Esophagus (tissue), 2 donors: Measurements from ENCODE around the gene EPN3. TPM values are rescaled to one million over a fixed set of nuclear protein-coding genes. Genes with fewer than 3 reads are reported as not detected.

ENCODE experiments used
- H3K27ac ChIP-seq, 2 donors: one replicate each; pipeline ENCODE4 v1.5.1; 2013; ENCODE audit warnings: low read depth in 2 of 2, mild to moderate bottlenecking in 2 of 2, inconsistent platforms in 1 of 2, low read length in 1 of 2, moderate library complexity in 1 of 2
- H3K27me3 ChIP-seq, 2 donors: one replicate each; pipeline ENCODE4 v1.6.1; 2013; ENCODE audit warnings: low read length in 2 of 2, control low read depth in 1 of 2, mild to moderate bottlenecking in 1 of 2; ENCODE audit not compliant: insufficient read depth in 2 of 2, control insufficient read depth in 1 of 2
- H3K36me3 ChIP-seq, 2 donors: one replicate each; pipeline ENCODE4 v1.6.1; 2013; ENCODE audit warnings: low read length in 1 of 2; ENCODE audit not compliant: control insufficient read depth in 2 of 2, insufficient read depth in 2 of 2
- H3K4me1 ChIP-seq, 2 donors: one replicate each; pipeline ENCODE4 v1.6.1; 2013; ENCODE audit warnings: low read length in 1 of 2; ENCODE audit not compliant: control insufficient read depth in 2 of 2, insufficient read depth in 2 of 2
- H3K4me3 ChIP-seq, 2 donors: one replicate each; pipeline ENCODE4 v1.5.1; 2013; ENCODE audit warnings: low read length in 2 of 2, mild to moderate bottlenecking in 2 of 2, low read depth in 1 of 2, moderate library complexity in 1 of 2
- H3K9me3 ChIP-seq, 2 donors: one replicate each; pipeline ENCODE4 v1.6.1; 2013; ENCODE audit warnings: mild to moderate bottlenecking in 2 of 2, low read depth in 1 of 2, low read length in 1 of 2, moderate library complexity in 1 of 2; ENCODE audit not compliant: control insufficient read depth in 2 of 2, insufficient read depth in 1 of 2
- WGBS, 2 donors: extraction: QIAGEN DNeasy Blood & Tissue Kit; methylation state at CpG; one replicate each; pipeline ENCODE4 v1.1.7; 2013; 5-methylcytosine and 5-hydroxymethylcytosine counted together
- polyA plus RNA-seq, 2 donors: library from polyadenylated mRNA; stranded (reverse); fragments of 200-250 nt; gene quantifications; one replicate each; pipeline ENCODE4 v1.2.3, GENCODE V29; 2013
- donor health status: healthy with polysubstance abuse.
- donor health status: Bipolar disorder and iron deficiency.

EPN3 gene
- polyA plus RNA-seq, result 10 to 100 TPM; 40.5 to 59.8 TPM

GRCh38 chr17:50532452-50533024 is at the start of gene EPN3:
Gene EPN3, plus strand, starts transcription at chr17:50532735. Its CDS starts 3,822 bp downstream, at chr17:50536557.
- H3K4me3 ChIP-seq, result peak within 1 kb of the TSS; percentile 64 to 83
- 2% methylated on average over 21 of the region's 21 CpGs for WGBS, 2 donors
- peaks cover 0 to 11% of the 10 kb centered on the region in 2 donors for H3K36me3 ChIP-seq
- H3K9me3 ChIP-seq, result no peaks in the 10 kb centered on the region
- peak within 1 kb of the TSS; percentile 93 to 97 for H3K27ac ChIP-seq
- H3K27me3 ChIP-seq, result no peaks in the 10 kb centered on the region
- H3K4me1 ChIP-seq, result peaks cover 0 to 19% of the 10 kb centered on the region in 2 donors

- Histone ChIP-seq H3K9me3 (no peaks in the 10 kb centered on the region), H3K4me3 (no peak overlapping the region), H3K4me1 (peaks cover 6 to 18% of the 10 kb centered on the region in 2 donors), H3K27ac (no peak overlapping the region), H3K36me3 (peaks cover 0 to 17% of the 10 kb centered on the region in 2 donors), H3K27me3 (no peaks in the 10 kb centered on the region)
- WGBS, 2 donors, result 63 to 75% methylated on average over 5 of the region's 5 CpGs
These were observed 49.3 kb upstream of the EPN3 start for GRCh38 chr17:50483266-50483665.

GRCh38 chr17:50484386-50485155 is 48.0 kb upstream of the EPN3 start:
- WGBS, 2 donors, result 96% methylated on average over 11 of the region's 11 CpGs
- Histone ChIP-seq H3K9me3 (no peaks in the 10 kb centered on the region), H3K4me1 (peaks cover 5 to 19% of the 10 kb centered on the region in 2 donors), H3K27ac (no peak overlapping the region), H3K27me3 (no peaks in the 10 kb centered on the region), H3K4me3 (no peak overlapping the region), H3K36me3 (peaks cover 0 to 17% of the 10 kb centered on the region in 2 donors)

- 59 to 62% methylated on average over 17 of the region's 17 CpGs for WGBS, 2 donors
- no peak overlapping the region for H3K4me3 ChIP-seq
- H3K4me1 ChIP-seq, result peaks cover 0 to 10% of the 10 kb centered on the region in 2 donors
- H3K27me3 ChIP-seq, result no peaks in the 10 kb centered on the region
- H3K9me3 ChIP-seq, result no peaks in the 10 kb centered on the region
- H3K36me3 ChIP-seq, result peaks cover 0 to 13% of the 10 kb centered on the region in 2 donors
- H3K27ac ChIP-seq, result peak overlapping the region; percentile 77 to 85
These were observed 45.1 kb upstream of the EPN3 start for GRCh38 chr17:50487213-50488096.

- WGBS, 2 donors, result 93 to 96% methylated on average over 2 of the region's 2 CpGs
- Histone ChIP-seq H3K27ac (no peak overlapping the region), H3K9me3 (no peaks in the 10 kb centered on the region)
These were observed 43.7 kb upstream of the EPN3 start for GRCh38 chr17:50488880-50489279.

GRCh38 chr17:50491505-50491904 is 41.0 kb upstream of the EPN3 start:
- H3K4me1 ChIP-seq, result peaks cover 0 to 10% of the 10 kb centered on the region in 2 donors
- H3K4me3 ChIP-seq, result no peak overlapping the region
- no peaks in the 10 kb centered on the region for H3K27me3 ChIP-seq
- no peak overlapping the region for H3K27ac ChIP-seq
- H3K36me3 ChIP-seq, result no peaks in the 10 kb centered on the region
- no peaks in the 10 kb centered on the region for H3K9me3 ChIP-seq
- 36 to 55% methylated on average over 1 of the region's 1 CpG for WGBS, 2 donors

More at GRCh38 chr17:50488880-50489279, 43.7 kb upstream of the EPN3 start:
- H3K4me1 ChIP-seq, result peaks cover 0 to 10% of the 10 kb centered on the region in 2 donors
- H3K36me3 ChIP-seq, result peaks cover 0 to 13% of the 10 kb centered on the region in 2 donors
- H3K4me3 ChIP-seq, result no peak overlapping the region
- H3K27me3 ChIP-seq, result no peaks in the 10 kb centered on the region

- WGBS, 2 donors, result 85 to 87% methylated on average over 8 of the region's 8 CpGs
- Histone ChIP-seq H3K9me3 (no peaks in the 10 kb centered on the region), H3K27me3 (no peaks in the 10 kb centered on the region), H3K27ac (no peak overlapping the region), H3K4me3 (no peak overlapping the region), H3K36me3 (no peaks in the 10 kb centered on the region), H3K4me1 (peaks cover 0 to 9% of the 10 kb centered on the region in 2 donors)
These were observed 40.3 kb upstream of the EPN3 start for GRCh38 chr17:50492214-50492613.

- no peaks in the 10 kb centered on the region for H3K9me3 ChIP-seq
- H3K4me3 ChIP-seq, result no peak overlapping the region
- no peaks in the 10 kb centered on the region for H3K27me3 ChIP-seq
- no peaks in the 10 kb centered on the region for H3K4me1 ChIP-seq
- H3K27ac ChIP-seq, result no peak overlapping the region
- H3K36me3 ChIP-seq, result no peaks in the 10 kb centered on the region
- WGBS, 2 donors, result 42 to 66% methylated on average over 3 of the region's 3 CpGs
These were observed 38.8 kb upstream of the EPN3 start for GRCh38 chr17:50493744-50494143.

GRCh38 chr17:50495217-50495823 is 37.2 kb upstream of the EPN3 start:
- H3K4me3 ChIP-seq, result no peak overlapping the region
- H3K27ac ChIP-seq, result no peak overlapping the region
- no peaks in the 10 kb centered on the region for H3K9me3 ChIP-seq
- WGBS, 2 donors, result 86 to 89% methylated on average over 8 of the region's 8 CpGs
- H3K27me3 ChIP-seq, result no peaks in the 10 kb centered on the region
- no peaks in the 10 kb centered on the region for H3K4me1 ChIP-seq
- H3K36me3 ChIP-seq, result no peaks in the 10 kb centered on the region
